Activated CD4-positive, alpha-beta T cell treated with anti-CD3 and anti-CD28 coated beads, Interleukin-2, amount 50 U/mL, for 1 hour (primary cell): Measurements from ENCODE around the gene KCNG4.

Experiments
- DNase-seq: peaks from one replicate; pipeline ENCODE4 v3.0.0-alpha.2; 2020

The KCNG4 gene, protein sequence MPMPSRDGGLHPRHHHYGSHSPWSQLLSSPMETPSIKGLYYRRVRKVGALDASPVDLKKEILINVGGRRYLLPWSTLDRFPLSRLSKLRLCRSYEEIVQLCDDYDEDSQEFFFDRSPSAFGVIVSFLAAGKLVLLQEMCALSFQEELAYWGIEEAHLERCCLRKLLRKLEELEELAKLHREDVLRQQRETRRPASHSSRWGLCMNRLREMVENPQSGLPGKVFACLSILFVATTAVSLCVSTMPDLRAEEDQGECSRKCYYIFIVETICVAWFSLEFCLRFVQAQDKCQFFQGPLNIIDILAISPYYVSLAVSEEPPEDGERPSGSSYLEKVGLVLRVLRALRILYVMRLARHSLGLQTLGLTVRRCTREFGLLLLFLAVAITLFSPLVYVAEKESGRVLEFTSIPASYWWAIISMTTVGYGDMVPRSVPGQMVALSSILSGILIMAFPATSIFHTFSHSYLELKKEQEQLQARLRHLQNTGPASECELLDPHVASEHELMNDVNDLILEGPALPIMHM

GRCh38 chr16:84239909-84240308, at the start of gene KCNG4:
KCNG4 (minus strand) TSS chr16:84240012; CDS start chr16:84237485, 2,527 bp downstream.
- DNase-seq, result no peak

DNA sequence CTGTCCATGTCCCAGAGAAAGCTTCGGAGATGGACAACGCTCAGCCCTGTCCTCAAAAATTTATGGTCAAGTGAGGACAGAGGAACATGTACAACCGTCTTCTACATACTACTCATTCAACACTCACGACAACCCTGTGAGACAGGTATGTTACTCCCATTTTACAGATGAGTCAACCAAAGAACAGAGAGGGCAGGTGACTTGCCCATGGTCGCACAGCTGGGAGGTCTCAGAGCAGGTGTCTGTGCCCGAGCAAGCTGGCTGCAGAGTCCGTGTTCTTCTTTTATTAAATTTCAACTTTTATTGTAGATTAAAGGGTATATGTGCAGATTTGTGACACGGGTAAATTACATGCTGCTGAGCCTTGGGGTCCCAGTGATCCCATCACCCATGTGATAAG, 49.1 kb upstream of the KCNG4 start:
- no peak for DNase-seq

- DNase-seq, result no peak
These were observed 46.9 kb upstream of the KCNG4 start for GRCh38 chr16:84286578-84287240.

DNA sequence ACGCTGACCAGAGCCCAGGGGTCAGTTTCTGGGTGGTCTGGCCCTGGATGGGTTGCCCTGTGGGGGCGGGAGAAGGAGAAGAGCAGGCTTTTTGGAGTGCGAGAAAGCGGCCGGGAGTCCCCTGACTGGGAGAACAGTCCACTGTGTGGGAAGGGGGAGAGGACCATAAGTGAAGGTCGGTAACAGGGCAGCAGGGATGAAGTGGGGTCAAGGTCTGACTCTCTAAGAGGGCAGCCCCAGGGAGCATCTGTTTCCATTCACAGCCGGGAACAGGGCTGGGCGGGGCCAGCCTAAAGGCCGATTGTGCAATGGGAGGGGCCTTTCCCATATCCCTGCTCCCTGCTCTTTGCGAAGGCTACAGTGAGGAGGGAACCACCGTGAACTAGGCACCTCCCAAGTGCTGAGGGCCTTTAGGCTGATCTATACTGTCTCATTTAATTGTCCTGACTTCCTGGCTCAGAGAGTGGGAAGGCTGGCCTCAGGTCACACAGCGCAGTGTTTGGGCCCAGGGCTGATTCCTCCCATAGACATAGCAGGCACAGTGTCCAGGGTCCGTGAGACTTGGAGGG, 44.4 kb upstream of the KCNG4 start:
- DNase-seq, result no peak

- DNase-seq, result no peak
These were observed 43.7 kb upstream of the KCNG4 start for GRCh38 chr16:84283314-84284153.

DNA sequence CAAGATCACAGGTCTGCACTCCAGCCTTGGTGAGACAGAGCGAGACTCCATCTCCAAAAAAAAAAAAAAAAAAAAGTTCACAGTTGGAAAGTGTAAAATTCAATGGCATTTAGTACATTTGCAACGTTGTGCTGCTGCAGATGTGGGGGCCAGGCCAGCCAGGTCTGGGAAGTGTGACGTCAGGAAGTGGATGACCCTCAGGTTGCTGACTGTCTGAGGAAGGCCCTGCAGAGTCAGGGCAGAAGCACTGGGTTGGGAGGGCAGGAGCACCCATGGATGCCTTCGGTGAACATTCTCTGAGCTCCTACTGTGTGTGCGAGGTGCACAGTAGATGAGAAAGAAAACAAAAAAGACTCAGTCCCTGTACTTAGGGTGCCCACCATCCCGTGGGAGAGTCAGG, 42.7 kb upstream of the KCNG4 start:
- DNase-seq, result no peak

DNA sequence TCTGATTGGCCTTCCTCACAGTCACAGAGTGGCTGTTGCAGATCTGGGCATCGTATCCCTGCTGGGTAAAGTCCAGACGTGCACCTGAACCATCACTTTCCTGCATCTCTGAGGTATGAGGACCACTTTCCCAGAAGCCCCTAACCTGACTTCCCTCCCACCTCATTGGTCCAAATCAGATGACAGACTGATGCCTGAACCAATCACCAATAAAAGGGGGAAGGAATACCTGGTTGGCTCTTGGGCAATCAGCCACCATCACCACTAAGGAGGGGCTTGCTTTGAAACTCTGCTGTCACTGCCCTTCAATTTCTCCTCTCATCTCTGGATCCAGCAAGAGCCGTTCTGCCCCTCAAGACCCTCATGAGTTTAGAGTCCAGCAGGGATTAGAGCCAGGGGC, 41.3 kb upstream of the KCNG4 start:
- DNase-seq, result no peak

DNA sequence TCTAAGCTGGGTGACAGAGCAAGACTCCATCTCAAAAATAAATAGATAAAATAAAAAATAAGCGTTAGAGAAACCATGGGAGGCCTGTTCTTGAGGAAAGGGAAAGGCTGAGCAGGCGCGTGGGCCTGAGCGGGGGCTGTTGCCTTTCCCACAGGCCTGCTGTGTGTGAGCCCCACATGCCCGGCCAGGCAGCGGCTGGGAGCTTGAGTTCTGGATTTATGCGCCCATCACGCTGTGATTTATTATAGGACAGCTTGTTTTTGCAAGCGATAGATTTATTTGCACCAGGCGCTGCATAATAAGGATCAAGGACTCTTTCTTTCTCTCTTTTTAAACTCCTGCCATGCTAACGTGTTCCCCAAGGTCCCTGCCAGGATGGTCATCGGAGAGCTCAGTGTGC, 40.1 kb upstream of the KCNG4 start:
- DNase-seq, result no peak

DNA sequence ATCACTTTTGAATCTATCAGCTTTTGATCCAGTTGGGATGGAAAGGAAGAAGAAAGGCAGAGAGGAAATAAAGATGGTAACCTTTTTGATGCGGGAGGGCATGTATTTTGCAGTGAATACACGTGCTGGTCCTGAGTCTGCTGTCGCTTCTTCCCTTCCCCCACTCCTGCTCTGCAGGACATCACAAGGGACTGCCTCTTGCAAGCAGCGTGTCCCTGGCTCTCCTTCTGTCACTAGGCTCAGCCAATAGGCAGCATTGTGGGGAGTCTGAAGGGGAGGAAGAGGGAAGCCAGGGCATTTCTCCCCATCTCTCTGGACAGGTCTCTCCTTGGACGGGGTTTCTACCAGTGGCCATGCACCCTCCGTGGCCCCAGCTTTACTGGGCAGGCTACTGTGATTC, 39.2 kb upstream of the KCNG4 start:
- DNase-seq, result no peak

DNA sequence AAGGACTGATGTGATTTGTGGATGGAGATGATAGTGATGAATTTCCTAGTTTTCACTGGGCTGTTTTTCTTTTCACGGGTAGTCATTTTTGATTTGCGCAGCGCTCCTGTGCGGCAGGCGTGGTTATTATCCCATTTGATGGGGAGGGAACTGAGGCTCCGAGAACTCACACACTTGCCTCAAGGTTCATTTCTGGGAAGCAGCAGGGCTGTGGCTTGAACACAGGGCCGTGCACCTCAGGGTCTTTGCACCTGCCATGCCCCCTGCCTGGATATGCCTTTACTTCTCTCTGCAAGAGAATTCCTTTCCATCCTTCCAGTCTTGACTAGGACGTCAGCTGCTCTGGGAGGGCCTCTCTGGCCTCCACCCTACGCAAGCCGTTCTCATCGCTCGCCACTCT, 38.5 kb upstream of the KCNG4 start:
- no peak for DNase-seq

DNA sequence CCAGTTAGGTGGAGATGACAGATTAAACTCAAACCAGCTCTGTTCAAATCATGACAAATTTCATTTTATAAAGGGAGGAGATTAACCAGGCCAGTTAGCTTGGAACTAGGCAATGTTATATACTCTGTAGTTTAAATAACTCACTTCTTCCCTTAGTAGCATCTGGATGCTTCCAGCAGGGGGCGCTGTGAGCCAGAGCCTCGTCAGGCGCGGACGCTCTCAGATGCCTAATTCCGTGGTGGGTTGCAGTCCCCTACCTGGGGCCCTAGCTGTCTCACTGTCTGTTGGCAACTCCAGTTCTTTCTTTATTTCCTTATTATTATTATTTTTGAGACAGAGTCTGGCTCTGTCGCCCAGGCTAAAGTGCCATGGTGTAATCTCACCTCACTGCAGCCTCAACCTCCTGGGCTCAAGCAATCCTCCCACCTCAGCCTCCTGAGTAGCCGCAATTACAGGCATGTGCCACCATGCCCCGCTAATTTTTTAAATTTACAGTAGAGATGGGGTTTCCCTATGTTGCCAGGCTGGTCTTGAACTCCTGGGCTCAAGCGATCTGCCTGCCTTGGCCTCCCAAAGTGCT, 37.5 kb upstream of the KCNG4 start:
- peak; percentile 76 for DNase-seq

GRCh38 chr16:84275585-84276151, 35.9 kb upstream of the KCNG4 start:
- no peak for DNase-seq

DNA sequence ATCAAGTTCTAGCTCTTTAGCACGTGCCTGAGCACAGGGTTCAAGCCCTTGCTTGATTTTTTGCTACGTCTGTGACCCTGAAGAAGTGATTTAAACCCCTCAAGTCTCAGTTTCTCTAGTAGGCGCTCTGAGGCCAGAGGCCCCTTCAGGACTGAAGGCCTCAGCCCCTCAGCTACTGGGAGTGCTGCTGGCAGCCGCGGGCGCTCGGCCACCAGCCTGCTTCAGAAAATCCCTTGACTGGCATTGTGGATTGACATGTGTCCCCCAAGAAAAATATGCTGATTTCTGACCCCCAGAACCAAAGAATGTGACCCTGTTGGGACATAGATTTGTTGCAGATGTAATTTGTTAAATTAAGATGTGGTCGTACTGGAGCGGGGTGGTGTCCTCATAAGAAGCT, 34.7 kb upstream of the KCNG4 start:
- DNase-seq, result no peak

DNA sequence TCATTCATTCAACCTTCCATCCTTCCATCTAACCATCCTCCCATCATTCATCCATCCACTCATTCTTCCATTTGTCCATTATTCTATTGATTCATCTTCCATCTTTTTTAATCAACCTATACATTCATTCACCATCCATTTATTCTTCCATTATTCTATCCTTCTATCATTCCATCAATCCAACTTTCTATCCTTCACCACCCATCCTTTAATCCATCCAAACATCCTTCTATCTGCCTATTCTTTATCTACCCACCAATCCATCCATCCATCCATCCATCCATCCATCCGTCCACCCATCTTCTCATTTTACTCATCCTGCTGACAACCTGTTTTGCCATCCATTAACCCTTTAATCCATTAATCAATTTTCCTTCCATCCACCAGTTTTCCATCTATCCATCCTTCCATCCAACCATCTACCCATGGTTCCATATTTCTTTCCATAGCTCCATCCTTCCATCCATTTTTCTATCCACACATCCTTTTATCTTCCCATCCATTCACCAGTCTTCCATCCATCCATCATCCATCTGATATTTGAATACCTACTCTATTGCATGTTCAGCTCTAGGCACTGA, 33.0 kb upstream of the KCNG4 start:
- DNase-seq, result no peak

DNA sequence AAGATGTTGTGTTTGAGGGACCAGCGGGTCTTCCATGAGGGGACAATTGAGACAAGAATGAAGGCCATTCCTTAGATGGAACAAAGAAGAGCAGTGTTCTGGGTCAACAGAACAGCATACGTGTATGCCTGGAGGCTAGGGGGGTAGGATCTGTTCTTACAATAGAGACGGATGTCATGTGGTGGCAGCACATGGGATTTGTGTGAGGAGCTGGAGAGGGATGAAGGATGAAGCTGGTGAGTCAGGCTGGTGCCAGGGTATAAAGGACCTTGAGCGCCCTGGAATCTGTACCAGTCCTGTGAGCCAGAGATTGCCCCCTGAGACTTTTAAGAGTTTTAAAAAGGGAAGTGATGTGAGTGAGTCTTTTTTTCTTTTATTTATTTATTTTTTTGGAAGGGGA, 32.1 kb upstream of the KCNG4 start:
- no peak for DNase-seq

DNA sequence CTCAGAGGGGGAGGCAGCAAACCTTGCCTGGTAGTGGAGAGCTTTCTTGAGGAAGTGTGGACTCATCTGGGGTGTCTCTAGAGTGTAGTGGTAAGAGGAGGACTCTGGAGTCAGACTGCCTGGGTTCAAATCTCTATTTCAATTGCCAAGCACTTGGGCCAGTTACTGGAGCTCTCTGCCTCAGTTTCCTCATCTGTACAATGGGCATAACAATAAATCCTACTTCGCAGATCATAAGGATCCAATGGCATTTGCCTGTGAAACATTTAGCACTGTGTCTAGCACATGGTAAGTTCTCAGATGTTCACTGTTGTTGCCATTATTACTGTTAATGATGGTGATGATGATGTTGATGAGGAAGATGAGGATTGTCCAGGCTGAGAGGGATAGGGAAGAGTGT, 31.2 kb upstream of the KCNG4 start:
- no peak for DNase-seq

- no peak for DNase-seq
These were observed 30.7 kb upstream of the KCNG4 start for GRCh38 chr16:84270531-84270930.

- DNase-seq, result no peak
These were observed 30.3 kb upstream of the KCNG4 start for GRCh38 chr16:84270071-84270470.

GRCh38 chr16:84268291-84269040, 28.7 kb upstream of the KCNG4 start:
- DNase-seq, result no peak

DNA sequence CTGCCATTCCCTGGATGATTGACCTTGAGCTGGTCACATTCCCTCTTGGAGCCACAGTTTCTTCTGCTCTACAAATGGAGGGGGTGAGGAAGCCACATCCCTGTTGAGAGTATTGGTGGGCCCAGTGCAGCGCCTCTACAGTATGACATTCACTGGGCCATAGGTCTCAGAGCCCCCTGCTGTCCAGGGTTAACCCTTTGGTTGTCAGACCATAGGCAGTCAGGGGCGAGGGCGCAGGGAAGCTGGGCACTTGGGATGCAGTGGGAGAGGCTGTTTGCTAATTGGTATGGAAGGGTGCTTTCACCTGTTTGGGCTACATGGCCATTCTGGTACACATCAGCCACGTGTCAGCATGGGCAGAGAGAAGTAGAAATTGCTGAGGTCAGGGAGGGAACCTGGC, 27.6 kb upstream of the KCNG4 start:
- DNase-seq, result no peak

GRCh38 chr16:84266451-84266850, 26.6 kb upstream of the KCNG4 start:
- DNase-seq, result no peak
